Right lobe of liver (tissue), 4 donors: ENCODE measurements around the gene DMRT1.

Experiments
- CTCF ChIP-seq, 4 donors: fragments of 200-600 bp in 3 of 4; fragments of 450-650 bp in 1 of 4; IDR thresholded peaks; one replicate each; pipeline versions ENCODE4 v1.5.1 to v1.8.0; 2016 to 2022; ENCODE audit warnings: antibody characterized with exemption in 4 of 4, mild to moderate bottlenecking in 2 of 4
- POLR2A ChIP-seq: fragments of 450-650 bp; IDR thresholded peaks from one replicate; pipeline ENCODE4 v1.6.1; 2017; ENCODE audit warnings: antibody characterized with exemption, mild to moderate bottlenecking
- donor health status: DM: no; HTN: no; CAD: no.
- donor health status: DM: no; HTN: no; CAD: no.
- donor health status: DM: no; HTN: yes; CAD: no.

- no peak for TF ChIP-seq CTCF (IDR thresholded peaks at IDR 0.05)
- TF ChIP-seq POLR2A, result no peak
Observed at GRCh38 chr9:926976-927375, 85.5 kb downstream of the DMRT1 start.
